ENCODE results near the gene PIMREG.

GRCh38 chr17:6485646-6486412 is 41.6 kb downstream of the PIMREG start:
- no peak for TF ChIP-seq POLR2AphosphoS5 (IDR thresholded peaks at IDR 0.05; ENCODE audit: low read depth, low read length)
- TF ChIP-seq, protein P1, sequence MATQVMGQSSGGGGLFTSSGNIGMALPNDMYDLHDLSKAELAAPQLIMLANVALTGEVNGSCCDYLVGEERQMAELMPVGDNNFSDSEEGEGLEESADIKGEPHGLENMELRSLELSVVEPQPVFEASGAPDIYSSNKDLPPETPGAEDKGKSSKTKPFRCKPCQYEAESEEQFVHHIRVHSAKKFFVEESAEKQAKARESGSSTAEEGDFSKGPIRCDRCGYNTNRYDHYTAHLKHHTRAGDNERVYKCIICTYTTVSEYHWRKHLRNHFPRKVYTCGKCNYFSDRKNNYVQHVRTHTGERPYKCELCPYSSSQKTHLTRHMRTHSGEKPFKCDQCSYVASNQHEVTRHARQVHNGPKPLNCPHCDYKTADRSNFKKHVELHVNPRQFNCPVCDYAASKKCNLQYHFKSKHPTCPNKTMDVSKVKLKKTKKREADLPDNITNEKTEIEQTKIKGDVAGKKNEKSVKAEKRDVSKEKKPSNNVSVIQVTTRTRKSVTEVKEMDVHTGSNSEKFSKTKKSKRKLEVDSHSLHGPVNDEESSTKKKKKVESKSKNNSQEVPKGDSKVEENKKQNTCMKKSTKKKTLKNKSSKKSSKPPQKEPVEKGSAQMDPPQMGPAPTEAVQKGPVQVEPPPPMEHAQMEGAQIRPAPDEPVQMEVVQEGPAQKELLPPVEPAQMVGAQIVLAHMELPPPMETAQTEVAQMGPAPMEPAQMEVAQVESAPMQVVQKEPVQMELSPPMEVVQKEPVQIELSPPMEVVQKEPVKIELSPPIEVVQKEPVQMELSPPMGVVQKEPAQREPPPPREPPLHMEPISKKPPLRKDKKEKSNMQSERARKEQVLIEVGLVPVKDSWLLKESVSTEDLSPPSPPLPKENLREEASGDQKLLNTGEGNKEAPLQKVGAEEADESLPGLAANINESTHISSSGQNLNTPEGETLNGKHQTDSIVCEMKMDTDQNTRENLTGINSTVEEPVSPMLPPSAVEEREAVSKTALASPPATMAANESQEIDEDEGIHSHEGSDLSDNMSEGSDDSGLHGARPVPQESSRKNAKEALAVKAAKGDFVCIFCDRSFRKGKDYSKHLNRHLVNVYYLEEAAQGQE (IDR thresholded peaks at IDR 0.05; ENCODE audit: insufficient read depth in 1 of 2, low read depth in 2 of 2, low read length in 2 of 2), result no peak
- no peak for TF ChIP-seq TAF1 (IDR thresholded peaks at IDR 0.05; ENCODE audit: borderline replicate concordance, insufficient read depth, low read length)
- no peak for TF ChIP-seq SIN3A (IDR thresholded peaks at IDR 0.05; ENCODE audit: borderline replicate concordance, insufficient read depth, low read length)
- TF ChIP-seq FOXP2 (optimal IDR thresholded peaks at IDR 0.05; ENCODE audit: borderline replicate concordance, extremely low read depth, extremely low read length, insufficient read depth), result no peak
